Thyroid gland (tissue), 4 donors: ENCODE data around the gene DYNC1I1. TPM values are rescaled to one million over a fixed set of nuclear protein-coding genes. Genes with fewer than 3 reads are reported as not detected.

Source experiments
- DNase-seq, 2 donors: peaks; one replicate each; pipeline ENCODE4 v3.0.0-alpha.2; 2019
- H3K27ac ChIP-seq, 3 donors: fragments of 200-600 bp; sonication (generic); 1 replicate in 2 of 3; 2 replicates in 1 of 3; pipeline ENCODE4 v1.5.1; 2016 to 2019; ENCODE audit warnings: mild to moderate bottlenecking in 1 of 3, moderate library complexity in 1 of 3
- H3K27me3 ChIP-seq: fragments of 200-600 bp; sonication (generic); one replicate; pipeline ENCODE4 v1.5.1; 2019
- H3K36me3 ChIP-seq, 2 donors: fragments of 200-600 bp; sonication (generic); one replicate each; pipeline ENCODE4 v1.5.1; 2016 to 2019
- H3K4me1 ChIP-seq, 2 donors: fragments of 200-600 bp; sonication (generic); one replicate each; pipeline ENCODE4 v1.5.1; 2017 to 2019
- H3K4me3 ChIP-seq, 3 donors: fragments of 200-600 bp; sonication (generic); replicated peaks in 1 of 3; 1 replicate in 2 of 3; 2 replicates in 1 of 3; pipeline ENCODE4 v1.5.1; 2016; ENCODE audit warnings: mild to moderate bottlenecking in 1 of 3
- H3K9me3 ChIP-seq: fragments of 200-600 bp; sonication (generic); one replicate; pipeline ENCODE4 v1.5.1; 2017
- POLR2A ChIP-seq, 2 donors: fragments of 450-650 bp; IDR thresholded peaks; one replicate each; pipeline ENCODE4 v1.6.1; 2017; ENCODE audit warnings: antibody characterized with exemption in 2 of 2, mild to moderate bottlenecking in 2 of 2, moderate library complexity in 1 of 2
- WGBS, 2 donors: methylation state at CpG; one replicate each; pipeline ENCODE4 v1.1.5; 2017; 5-methylcytosine and 5-hydroxymethylcytosine counted together
- intact Hi-C: fragments of 100-400 bp; cut with DNase I; formaldehyde crosslinking; loops from one replicate; pipeline ENCODE4 v1.15.1; 2023
- total RNA-seq, 4 donors: library from RNA; depleted of rRNA; stranded (reverse); fragments of >200 nt; gene quantifications; one replicate each; pipeline ENCODE4 v1.2.3, GENCODE V29; 2016
- TF ChIP-seq, protein P1 (sequence below), 6 experiments: fragments of 200-600 bp in 3 of 6; fragments of 450-650 bp in 3 of 6; sonication (generic) in 3 of 6; IDR thresholded peaks; one replicate each; pipeline ENCODE4 v1.5.1; 2016 to 2019; ENCODE audit warnings: antibody characterized with exemption in 6 of 6, mild to moderate bottlenecking in 2 of 6, inconsistent platforms in 1 of 6, moderate library complexity in 1 of 6

DYNC1I1 gene
- total RNA-seq, 4 donors from 2014 or later: 6.6 to 12.8 (median 10.5) TPM

DNA sequence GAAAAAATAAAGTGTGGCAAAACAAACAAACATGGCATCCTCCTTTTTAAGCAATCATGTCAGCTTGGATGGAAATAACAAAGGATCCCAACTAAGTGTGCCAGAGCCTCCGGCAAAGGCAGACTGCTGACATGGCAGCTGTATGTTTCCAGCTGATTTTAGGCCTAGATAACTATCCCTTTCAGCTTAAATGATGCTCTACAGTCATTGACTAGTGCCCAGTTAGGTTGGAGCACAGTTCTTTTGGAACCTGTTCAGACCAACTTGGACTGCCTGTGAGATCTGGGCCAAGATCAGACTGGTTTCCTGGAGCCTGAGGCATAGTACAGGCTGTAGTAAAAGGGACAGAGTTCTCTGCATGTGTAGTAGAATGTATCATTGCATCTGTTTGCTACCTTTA is 128.7 kb downstream of the DYNC1I1 start:
- 43 to 49% methylated on average over 1 of the region's 1 CpG for WGBS, 2 donors
- no peak for DNase-seq
- Histone ChIP-seq H3K27me3 (no peaks in the 10 kb centered on the region), H3K36me3 (no peaks in the 10 kb centered on the region), H3K4me1 (no peaks in the 10 kb centered on the region), H3K4me3 (no peak overlapping the region), H3K27ac (no peak overlapping the region), H3K9me3 (no peaks in the 10 kb centered on the region)
- TF ChIP-seq, protein P1, sequence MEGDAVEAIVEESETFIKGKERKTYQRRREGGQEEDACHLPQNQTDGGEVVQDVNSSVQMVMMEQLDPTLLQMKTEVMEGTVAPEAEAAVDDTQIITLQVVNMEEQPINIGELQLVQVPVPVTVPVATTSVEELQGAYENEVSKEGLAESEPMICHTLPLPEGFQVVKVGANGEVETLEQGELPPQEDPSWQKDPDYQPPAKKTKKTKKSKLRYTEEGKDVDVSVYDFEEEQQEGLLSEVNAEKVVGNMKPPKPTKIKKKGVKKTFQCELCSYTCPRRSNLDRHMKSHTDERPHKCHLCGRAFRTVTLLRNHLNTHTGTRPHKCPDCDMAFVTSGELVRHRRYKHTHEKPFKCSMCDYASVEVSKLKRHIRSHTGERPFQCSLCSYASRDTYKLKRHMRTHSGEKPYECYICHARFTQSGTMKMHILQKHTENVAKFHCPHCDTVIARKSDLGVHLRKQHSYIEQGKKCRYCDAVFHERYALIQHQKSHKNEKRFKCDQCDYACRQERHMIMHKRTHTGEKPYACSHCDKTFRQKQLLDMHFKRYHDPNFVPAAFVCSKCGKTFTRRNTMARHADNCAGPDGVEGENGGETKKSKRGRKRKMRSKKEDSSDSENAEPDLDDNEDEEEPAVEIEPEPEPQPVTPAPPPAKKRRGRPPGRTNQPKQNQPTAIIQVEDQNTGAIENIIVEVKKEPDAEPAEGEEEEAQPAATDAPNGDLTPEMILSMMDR (IDR thresholded peaks at IDR 0.05): no peak
- no peak for TF ChIP-seq POLR2A (IDR thresholded peaks at IDR 0.05)
- intact Hi-C loops: no loop called here

GRCh38 chr7:95904099-95904498 is 131.7 kb downstream of the DYNC1I1 start:
- TF ChIP-seq POLR2A (IDR thresholded peaks at IDR 0.05): no peak
- TF ChIP-seq, protein P1 (IDR thresholded peaks at IDR 0.05): no peak
- H3K27ac ChIP-seq: no peak overlapping the region
- no peaks in the 10 kb centered on the region for H3K4me1 ChIP-seq
- no peak for DNase-seq
- H3K9me3 ChIP-seq: no peaks in the 10 kb centered on the region
- intact Hi-C loops: no loop called here
- no peaks in the 10 kb centered on the region for H3K36me3 ChIP-seq
- no peak overlapping the region for H3K4me3 ChIP-seq
- no peaks in the 10 kb centered on the region for H3K27me3 ChIP-seq

DNA sequence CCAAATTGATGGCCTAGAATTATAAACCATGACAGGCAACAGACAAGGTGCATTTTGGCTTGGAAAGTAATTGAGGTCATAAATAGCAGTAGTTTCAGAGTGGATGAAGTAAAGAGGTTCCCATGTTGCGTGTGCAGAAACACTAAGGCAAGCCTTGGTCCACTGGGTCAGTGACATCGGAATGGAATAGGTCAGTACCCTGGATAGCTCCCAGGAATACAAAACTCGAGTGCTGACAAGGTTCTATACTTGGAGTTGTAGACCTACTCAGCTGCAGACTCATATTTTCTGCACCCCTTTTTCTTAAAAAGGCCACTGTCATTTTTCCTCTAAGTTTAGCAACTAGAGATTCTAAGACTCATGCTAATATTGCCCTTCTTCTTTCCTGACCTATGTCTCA is 132.8 kb downstream of the DYNC1I1 start:
- no peak for TF ChIP-seq POLR2A (IDR thresholded peaks at IDR 0.05)
- DNase-seq: no peak
- intact Hi-C loops: no loop called here

DNA sequence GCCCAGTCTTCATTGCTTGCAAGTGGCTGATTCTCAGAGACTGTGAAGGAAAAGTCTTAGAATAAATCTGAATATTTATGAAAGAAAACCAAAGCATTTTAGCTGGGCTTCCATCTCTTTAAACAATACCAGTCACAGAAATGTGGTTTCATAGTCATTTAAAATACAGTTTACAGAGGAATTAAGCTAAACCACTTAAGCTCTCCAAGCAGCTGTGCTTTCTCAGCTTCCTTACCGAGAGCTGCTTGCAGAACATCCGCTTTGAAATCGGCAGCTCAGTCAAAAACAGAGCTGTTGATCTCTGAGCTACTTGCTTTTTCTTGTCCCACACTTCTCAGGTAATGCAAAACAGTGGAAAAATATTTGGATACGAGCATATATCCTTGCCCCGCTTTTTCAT is 134.5 kb downstream of the DYNC1I1 start:
- Histone ChIP-seq H3K27ac (no peak overlapping the region), H3K36me3 (no peaks in the 10 kb centered on the region), H3K4me3 (no peak overlapping the region), H3K9me3 (no peaks in the 10 kb centered on the region), H3K4me1 (no peaks in the 10 kb centered on the region), H3K27me3 (no peaks in the 10 kb centered on the region)
- 49 to 51% methylated on average over 5 of the region's 5 CpGs for WGBS, 2 donors
- TF ChIP-seq POLR2A (IDR thresholded peaks at IDR 0.05): no peak
- TF ChIP-seq, protein P1 (IDR thresholded peaks at IDR 0.05): no peak
- intact Hi-C loops: no loop called here
- DNase-seq: no peak

More for the DNA sequence above, 132.8 kb downstream of the DYNC1I1 start:
- 25 to 32% methylated on average over 3 of the region's 3 CpGs for WGBS, 2 donors
- H3K4me3 ChIP-seq: no peak overlapping the region
- H3K27me3 ChIP-seq: no peaks in the 10 kb centered on the region
- no peaks in the 10 kb centered on the region for H3K4me1 ChIP-seq
- H3K36me3 ChIP-seq: no peaks in the 10 kb centered on the region
- H3K9me3 ChIP-seq: no peaks in the 10 kb centered on the region
- no peak overlapping the region for H3K27ac ChIP-seq

GRCh38 chr7:95907337-95907736 is 135.0 kb downstream of the DYNC1I1 start:
- H3K27me3 ChIP-seq: no peaks in the 10 kb centered on the region
- H3K36me3 ChIP-seq: no peaks in the 10 kb centered on the region
- no peaks in the 10 kb centered on the region for H3K4me1 ChIP-seq
- intact Hi-C loops: no loop called here
- DNase-seq: no peak
- no peak overlapping the region for H3K4me3 ChIP-seq
- no peaks in the 10 kb centered on the region for H3K9me3 ChIP-seq
- H3K27ac ChIP-seq: no peak overlapping the region
- no peak for TF ChIP-seq POLR2A (IDR thresholded peaks at IDR 0.05)
- TF ChIP-seq, protein P1 (IDR thresholded peaks at IDR 0.05): no peak
- 61 to 80% methylated on average over 5 of the region's 5 CpGs for WGBS, 2 donors

DNA sequence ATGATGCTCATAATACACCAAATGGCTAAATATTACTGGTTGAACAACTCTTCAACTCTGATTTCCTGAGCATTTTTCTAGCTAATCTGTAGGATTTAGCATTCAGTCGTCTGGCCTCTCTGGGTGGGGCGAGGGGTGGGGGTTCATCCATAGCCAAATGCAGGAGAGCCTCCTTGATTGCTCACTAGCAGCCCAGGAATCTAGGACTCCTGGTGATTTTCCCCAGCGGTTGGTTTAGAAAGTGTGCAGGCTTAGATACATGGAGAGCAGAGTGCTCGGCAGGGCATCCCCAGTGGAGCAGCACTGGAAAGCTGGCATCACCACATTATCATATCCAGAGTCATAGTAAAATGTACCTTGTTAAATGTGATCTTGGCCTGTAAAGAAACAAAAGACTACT is 136.1 kb downstream of the DYNC1I1 start:
- 52 to 57% methylated on average over 4 of the region's 4 CpGs for WGBS, 2 donors
- TF ChIP-seq POLR2A (IDR thresholded peaks at IDR 0.05): no peak
- TF ChIP-seq, protein P1 (IDR thresholded peaks at IDR 0.05): no peak
- Histone ChIP-seq H3K4me1 (no peaks in the 10 kb centered on the region), H3K27me3 (no peaks in the 10 kb centered on the region), H3K27ac (no peak overlapping the region), H3K4me3 (no peak overlapping the region), H3K9me3 (no peaks in the 10 kb centered on the region), H3K36me3 (no peaks in the 10 kb centered on the region)
- no peak for DNase-seq
- intact Hi-C loops: no loop called here
